Osteocyte (in vitro differentiated cells): ENCODE results near the gene VPS25. TPM values are rescaled to one million over a fixed set of nuclear protein-coding genes. Genes with fewer than 3 reads are reported as not detected.
A peak's percentile ranks its signal among the peaks of the same experiment; 100 is the strongest.

ENCODE experiments used
- DNase-seq: peaks from one replicate; pipeline ENCODE4 v3.0.0; 2021; ENCODE audit warnings: mixed read lengths; ENCODE audit not compliant: unreplicated experiment; ENCODE audit errors: extremely low spot score
- H3K27ac Mint-ChIP-seq: one replicate; pipeline ENCODE4 v1.8.0; 2021; ENCODE audit warnings: mild to moderate bottlenecking, mixed read lengths; ENCODE audit not compliant: unreplicated experiment
- H3K27me3 Mint-ChIP-seq: one replicate; pipeline ENCODE4 v1.8.0; 2021; ENCODE audit warnings: mixed read lengths; ENCODE audit not compliant: unreplicated experiment
- H3K36me3 Mint-ChIP-seq: one replicate; pipeline ENCODE4 v1.8.0; 2021; ENCODE audit warnings: mixed read lengths; ENCODE audit not compliant: unreplicated experiment
- H3K4me1 Mint-ChIP-seq: one replicate; pipeline ENCODE4 v1.8.0; 2021; ENCODE audit warnings: mixed read lengths; ENCODE audit not compliant: unreplicated experiment
- H3K4me3 Mint-ChIP-seq: one replicate; pipeline ENCODE4 v1.8.0; 2021; ENCODE audit warnings: mild to moderate bottlenecking, moderate library complexity, mixed read lengths; ENCODE audit not compliant: unreplicated experiment
- H3K9me3 Mint-ChIP-seq: one replicate; pipeline ENCODE4 v1.8.0; 2021; ENCODE audit warnings: mixed read lengths; ENCODE audit not compliant: unreplicated experiment
- total RNA-seq: library from RNA; stranded (reverse); gene quantifications from 2 replicates; pipeline ENCODE4 v1.2.1, GENCODE V29; 2021
- TF ChIP-seq, protein P1 (sequence below): fragments of 200-600 bp; sonication (generic); IDR thresholded peaks from 2 replicates; pipeline ENCODE4 v1.5.0; 2021; ENCODE audit warnings: antibody characterized with exemption, mild to moderate bottlenecking, moderate library complexity

VPS25 gene
- total RNA-seq, 1 donor from 2014 or later = 63.9 TPM

DNA sequence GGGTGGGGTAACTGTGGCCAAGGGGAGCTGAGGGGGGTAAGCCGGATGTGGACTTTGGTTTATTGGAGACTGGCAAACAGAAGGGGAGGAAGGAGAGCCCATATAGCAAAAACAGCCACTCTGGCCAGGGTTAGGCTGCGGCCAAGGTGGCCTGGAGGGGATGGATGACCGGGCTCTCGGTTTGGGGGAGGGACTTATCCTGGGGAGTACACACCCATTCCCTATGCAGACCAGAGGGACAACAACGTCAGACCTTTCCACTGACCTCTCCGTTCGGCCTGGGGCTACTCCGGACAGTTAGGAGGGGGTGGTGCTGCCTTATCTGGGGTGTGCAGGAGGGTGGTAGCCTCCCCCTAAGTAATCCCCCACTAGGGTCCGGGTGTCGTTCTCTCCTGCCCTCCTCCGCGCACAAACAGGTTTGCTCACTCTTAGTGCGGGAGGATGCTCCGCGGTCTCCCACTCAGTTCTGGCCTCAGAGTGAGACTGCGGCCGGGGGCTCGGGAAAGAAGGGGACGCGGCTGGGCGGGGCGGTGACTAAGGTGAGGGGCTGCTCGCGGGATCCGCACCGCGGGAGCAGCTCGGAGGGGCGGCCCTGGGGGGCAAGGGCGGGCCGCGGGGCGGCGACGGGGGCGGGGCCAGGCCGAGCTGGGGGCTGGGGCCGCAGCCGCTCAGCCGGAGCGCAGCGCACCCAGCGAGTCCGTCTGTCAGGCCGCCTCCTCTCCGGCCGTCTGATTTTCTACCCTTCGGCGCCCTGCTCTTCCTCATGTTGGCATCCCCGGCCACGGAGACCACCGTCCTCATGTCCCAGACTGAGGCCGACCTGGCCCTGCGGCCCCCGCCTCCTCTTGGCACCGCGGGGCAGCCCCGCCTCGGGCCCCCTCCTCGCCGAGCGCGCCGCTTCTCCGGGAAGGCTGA is 6.9 kb downstream of the VPS25 start, which contains the start of gene WNK4:
Gene WNK4 (plus strand): TSS at position 675 of the 915 bp plus-strand sequence. CDS start 89 bp downstream, at position 764.
- H3K9me3 Mint-ChIP-seq = no peaks in the 10 kb centered on the region
- TF ChIP-seq, protein P1, sequence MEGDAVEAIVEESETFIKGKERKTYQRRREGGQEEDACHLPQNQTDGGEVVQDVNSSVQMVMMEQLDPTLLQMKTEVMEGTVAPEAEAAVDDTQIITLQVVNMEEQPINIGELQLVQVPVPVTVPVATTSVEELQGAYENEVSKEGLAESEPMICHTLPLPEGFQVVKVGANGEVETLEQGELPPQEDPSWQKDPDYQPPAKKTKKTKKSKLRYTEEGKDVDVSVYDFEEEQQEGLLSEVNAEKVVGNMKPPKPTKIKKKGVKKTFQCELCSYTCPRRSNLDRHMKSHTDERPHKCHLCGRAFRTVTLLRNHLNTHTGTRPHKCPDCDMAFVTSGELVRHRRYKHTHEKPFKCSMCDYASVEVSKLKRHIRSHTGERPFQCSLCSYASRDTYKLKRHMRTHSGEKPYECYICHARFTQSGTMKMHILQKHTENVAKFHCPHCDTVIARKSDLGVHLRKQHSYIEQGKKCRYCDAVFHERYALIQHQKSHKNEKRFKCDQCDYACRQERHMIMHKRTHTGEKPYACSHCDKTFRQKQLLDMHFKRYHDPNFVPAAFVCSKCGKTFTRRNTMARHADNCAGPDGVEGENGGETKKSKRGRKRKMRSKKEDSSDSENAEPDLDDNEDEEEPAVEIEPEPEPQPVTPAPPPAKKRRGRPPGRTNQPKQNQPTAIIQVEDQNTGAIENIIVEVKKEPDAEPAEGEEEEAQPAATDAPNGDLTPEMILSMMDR = no peak
- DNase-seq = no peak
- peak within 1 kb of the TSS; percentile 64 for H3K4me3 Mint-ChIP-seq
- H3K27ac Mint-ChIP-seq = peak within 1 kb of the TSS; percentile 28
- peaks cover 16% of the 10 kb centered on the region for H3K27me3 Mint-ChIP-seq
- H3K36me3 Mint-ChIP-seq = peaks cover 17% of the 10 kb centered on the region
- H3K4me1 Mint-ChIP-seq = peaks cover 13% of the 10 kb centered on the region

GRCh38 chr17:42780851-42781638 is 7.8 kb downstream of the VPS25 start:
- Mint-ChIP-seq H3K4me1 (peaks cover 13% of the 10 kb centered on the region), H3K27ac (no peak overlapping the region), H3K27me3 (peaks cover 16% of the 10 kb centered on the region), H3K36me3 (peaks cover 11% of the 10 kb centered on the region), H3K9me3 (no peaks in the 10 kb centered on the region), H3K4me3 (peak overlapping the region; percentile 62)
- DNase-seq = no peak
- TF ChIP-seq, protein P1 = no peak

- no peak overlapping the region for H3K27ac Mint-ChIP-seq
- H3K4me3 Mint-ChIP-seq = peak overlapping the region; percentile 62
- peaks cover 11% of the 10 kb centered on the region for H3K36me3 Mint-ChIP-seq
- no peak for DNase-seq
- TF ChIP-seq, protein P1 = no peak
- peaks cover 13% of the 10 kb centered on the region for H3K4me1 Mint-ChIP-seq
- peaks cover 16% of the 10 kb centered on the region for H3K27me3 Mint-ChIP-seq
- H3K9me3 Mint-ChIP-seq = no peaks in the 10 kb centered on the region
Observed at GRCh38 chr17:42781639-42782165, 8.5 kb downstream of the VPS25 start.

GRCh38 chr17:42782166-42783061 is 9.2 kb downstream of the VPS25 start:
- TF ChIP-seq, protein P1 = no peak
- H3K9me3 Mint-ChIP-seq = no peaks in the 10 kb centered on the region
- peaks cover 13% of the 10 kb centered on the region for H3K4me1 Mint-ChIP-seq
- no peak overlapping the region for H3K4me3 Mint-ChIP-seq
- DNase-seq = no peak
- H3K27me3 Mint-ChIP-seq = peaks cover 16% of the 10 kb centered on the region
- no peak overlapping the region for H3K27ac Mint-ChIP-seq
- H3K36me3 Mint-ChIP-seq = peaks cover 11% of the 10 kb centered on the region
